Measurements from ENCODE around the gene MEGF10. TPM values are rescaled to one million over a fixed set of nuclear protein-coding genes. Genes with fewer than 3 reads are reported as not detected.

MEGF10 gene
- total RNA-seq, 1 donor from 2014 or later, result 1.3 TPM

DNA sequence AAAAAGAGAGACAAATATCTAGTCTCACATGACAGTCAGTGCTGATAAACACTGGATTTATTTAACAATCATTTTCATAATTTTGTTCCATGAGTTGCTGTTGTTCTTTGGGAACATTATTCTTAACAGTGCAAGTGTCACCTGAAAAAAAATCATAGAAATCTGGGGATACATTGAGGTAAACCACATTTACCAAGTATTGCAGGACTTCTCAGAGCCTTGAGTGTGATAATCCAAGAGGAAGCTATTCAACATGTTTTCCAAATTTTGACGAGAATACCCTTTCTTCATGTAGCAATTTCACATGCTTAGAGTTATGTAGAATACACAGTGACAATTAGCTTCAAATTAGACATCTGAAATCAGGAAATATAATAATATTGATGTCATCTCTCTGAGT lies 108.5 kb downstream of the MEGF10 start:
- no peak for DNase-seq (ENCODE audit: low read depth)
- TF ChIP-seq CTCF (IDR thresholded peaks at IDR 0.05; ENCODE audit: insufficient read depth, low read length, poor library complexity, severe bottlenecking), result no peak
- Histone ChIP-seq H3K27me3 (ENCODE audit: control insufficient read depth, insufficient read depth, low read length) (no peaks in the 10 kb centered on the region), H3K4me3 (ENCODE audit: low read depth, low read length) (no peak overlapping the region), H3K36me3 (ENCODE audit: control insufficient read depth, insufficient read depth, low read length) (no peaks in the 10 kb centered on the region)

GRCh38 chr5:127400539-127400938 lies 109.9 kb downstream of the MEGF10 start:
- no peak for TF ChIP-seq CTCF (IDR thresholded peaks at IDR 0.05; ENCODE audit: insufficient read depth, low read length, poor library complexity, severe bottlenecking)
- Histone ChIP-seq H3K36me3 (ENCODE audit: control insufficient read depth, insufficient read depth, low read length) (no peaks in the 10 kb centered on the region), H3K27me3 (ENCODE audit: control insufficient read depth, insufficient read depth, low read length) (no peaks in the 10 kb centered on the region), H3K4me3 (ENCODE audit: low read depth, low read length) (no peak overlapping the region)
- DNase-seq (ENCODE audit: low read depth), result no peak

- no peak for DNase-seq (ENCODE audit: low read depth)
- Histone ChIP-seq H3K4me3 (ENCODE audit: low read depth, low read length) (no peak overlapping the region), H3K27me3 (ENCODE audit: control insufficient read depth, insufficient read depth, low read length) (no peaks in the 10 kb centered on the region), H3K36me3 (ENCODE audit: control insufficient read depth, insufficient read depth, low read length) (no peaks in the 10 kb centered on the region)
- TF ChIP-seq CTCF (IDR thresholded peaks at IDR 0.05; ENCODE audit: insufficient read depth, low read length, poor library complexity, severe bottlenecking), result no peak
Measured at GRCh38 chr5:127400946-127401670, 110.5 kb downstream of the MEGF10 start.

- no peak for TF ChIP-seq CTCF (IDR thresholded peaks at IDR 0.05; ENCODE audit: insufficient read depth, low read length, poor library complexity, severe bottlenecking)
- no peak for DNase-seq (ENCODE audit: low read depth)
- Histone ChIP-seq H3K27me3 (ENCODE audit: control insufficient read depth, insufficient read depth, low read length) (no peaks in the 10 kb centered on the region), H3K4me3 (ENCODE audit: low read depth, low read length) (no peak overlapping the region), H3K36me3 (ENCODE audit: control insufficient read depth, insufficient read depth, low read length) (no peaks in the 10 kb centered on the region)
Measured at GRCh38 chr5:127402361-127402760, 111.8 kb downstream of the MEGF10 start.

GRCh38 chr5:127404190-127404589 lies 113.6 kb downstream of the MEGF10 start:
- TF ChIP-seq CTCF (IDR thresholded peaks at IDR 0.05; ENCODE audit: insufficient read depth, low read length, poor library complexity, severe bottlenecking), result no peak
- H3K4me3 ChIP-seq (ENCODE audit: low read depth, low read length), result no peak overlapping the region
- no peak for DNase-seq (ENCODE audit: low read depth)

More at GRCh38 chr5:127404190-127404589, 113.6 kb downstream of the MEGF10 start:
- H3K27me3 ChIP-seq (ENCODE audit: control insufficient read depth, insufficient read depth, low read length), result no peaks in the 10 kb centered on the region
- H3K36me3 ChIP-seq (ENCODE audit: control insufficient read depth, insufficient read depth, low read length), result no peaks in the 10 kb centered on the region

Measured in kidney epithelial cell (primary cell).